Measurements from ENCODE around the gene MCTP1. TPM values are rescaled to one million over a fixed set of nuclear protein-coding genes. Genes with fewer than 3 reads are reported as not detected.

The MCTP1 gene
- total RNA-seq, 1 donor from 2014 or later: 3.4 TPM

- DNase-seq (ENCODE audit: low spot score): no peak
- no peak for TF ChIP-seq CTCF (IDR thresholded peaks at IDR 0.05)
Observed at GRCh38 chr5:94691949-94692348, 592.9 kb downstream of the MCTP1 start.

GRCh38 chr5:94691291-94691690 lies 593.6 kb downstream of the MCTP1 start:
- Mint-ChIP-seq H3K27ac (ENCODE audit: unreplicated experiment) (no peak overlapping the region), H3K4me3 (ENCODE audit: unreplicated experiment) (no peak overlapping the region), H3K9me3 (ENCODE audit: low read depth) (no peaks in the 10 kb centered on the region), H3K36me3 (ENCODE audit: low read depth) (no peaks in the 10 kb centered on the region), H3K27me3 (ENCODE audit: low read depth) (no peaks in the 10 kb centered on the region), H3K4me1 (ENCODE audit: low read depth) (peaks cover 14% of the 10 kb centered on the region)
- TF ChIP-seq CTCF (IDR thresholded peaks at IDR 0.05): no peak
- no peak for DNase-seq (ENCODE audit: low spot score)

More at GRCh38 chr5:94691949-94692348, 592.9 kb downstream of the MCTP1 start:
- no peak overlapping the region for H3K4me3 Mint-ChIP-seq (ENCODE audit: unreplicated experiment)
- H3K9me3 Mint-ChIP-seq (ENCODE audit: low read depth): no peaks in the 10 kb centered on the region
- H3K27me3 Mint-ChIP-seq (ENCODE audit: low read depth): no peaks in the 10 kb centered on the region
- no peaks in the 10 kb centered on the region for H3K36me3 Mint-ChIP-seq (ENCODE audit: low read depth)
- H3K27ac Mint-ChIP-seq (ENCODE audit: unreplicated experiment): no peak overlapping the region
- H3K4me1 Mint-ChIP-seq (ENCODE audit: low read depth): peaks cover 14% of the 10 kb centered on the region

GRCh38 chr5:94690778-94691177 lies 594.1 kb downstream of the MCTP1 start:
- Mint-ChIP-seq H3K27me3 (ENCODE audit: low read depth) (no peaks in the 10 kb centered on the region), H3K4me3 (ENCODE audit: unreplicated experiment) (no peak overlapping the region), H3K27ac (ENCODE audit: unreplicated experiment) (no peak overlapping the region), H3K36me3 (ENCODE audit: low read depth) (peaks cover 2% of the 10 kb centered on the region), H3K9me3 (ENCODE audit: low read depth) (no peaks in the 10 kb centered on the region), H3K4me1 (ENCODE audit: low read depth) (peaks cover 14% of the 10 kb centered on the region)
- no peak for TF ChIP-seq CTCF (IDR thresholded peaks at IDR 0.05)
- DNase-seq (ENCODE audit: low spot score): no peak

GRCh38 chr5:94689908-94690307 lies 595.0 kb downstream of the MCTP1 start:
- peaks cover 14% of the 10 kb centered on the region for H3K4me1 Mint-ChIP-seq (ENCODE audit: low read depth)
- H3K27me3 Mint-ChIP-seq (ENCODE audit: low read depth): no peaks in the 10 kb centered on the region
- DNase-seq (ENCODE audit: low spot score): no peak
- TF ChIP-seq CTCF (IDR thresholded peaks at IDR 0.05): no peak
- H3K27ac Mint-ChIP-seq (ENCODE audit: unreplicated experiment): no peak overlapping the region
- H3K36me3 Mint-ChIP-seq (ENCODE audit: low read depth): peaks cover 2% of the 10 kb centered on the region
- H3K9me3 Mint-ChIP-seq (ENCODE audit: low read depth): no peaks in the 10 kb centered on the region
- no peak overlapping the region for H3K4me3 Mint-ChIP-seq (ENCODE audit: unreplicated experiment)

GRCh38 chr5:94682814-94683520 lies 601.9 kb downstream of the MCTP1 start:
- no peak for TF ChIP-seq CTCF (IDR thresholded peaks at IDR 0.05)
- Mint-ChIP-seq H3K4me3 (ENCODE audit: unreplicated experiment) (no peak overlapping the region), H3K27me3 (ENCODE audit: low read depth) (no peaks in the 10 kb centered on the region), H3K27ac (ENCODE audit: unreplicated experiment) (no peak overlapping the region), H3K36me3 (ENCODE audit: low read depth) (peaks cover 5% of the 10 kb centered on the region), H3K9me3 (ENCODE audit: low read depth) (no peaks in the 10 kb centered on the region), H3K4me1 (ENCODE audit: low read depth) (no peaks in the 10 kb centered on the region)
- no peak for DNase-seq (ENCODE audit: low spot score)
